HG03575 (cell line): ENCODE measurements around the gene PLSCR4.
"Not testable (repeated sequence)": the region's sequence is repeated elsewhere in the genome, so short reads cannot be mapped to it uniquely, and the experiment has no call there.

ENCODE experiments used
- ATAC-seq: cut with Tn5 transposase; IDR thresholded peaks from one replicate; pipeline ENCODE4 v1.9.1; 2021; ENCODE audit not compliant: unreplicated experiment, insufficient number of reproducible peaks, low FRiP score; ENCODE audit errors: extremely low read depth

The PLSCR4 gene, protein sequence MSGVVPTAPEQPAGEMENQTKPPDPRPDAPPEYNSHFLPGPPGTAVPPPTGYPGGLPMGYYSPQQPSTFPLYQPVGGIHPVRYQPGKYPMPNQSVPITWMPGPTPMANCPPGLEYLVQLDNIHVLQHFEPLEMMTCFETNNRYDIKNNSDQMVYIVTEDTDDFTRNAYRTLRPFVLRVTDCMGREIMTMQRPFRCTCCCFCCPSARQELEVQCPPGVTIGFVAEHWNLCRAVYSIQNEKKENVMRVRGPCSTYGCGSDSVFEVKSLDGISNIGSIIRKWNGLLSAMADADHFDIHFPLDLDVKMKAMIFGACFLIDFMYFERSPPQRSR

DNA sequence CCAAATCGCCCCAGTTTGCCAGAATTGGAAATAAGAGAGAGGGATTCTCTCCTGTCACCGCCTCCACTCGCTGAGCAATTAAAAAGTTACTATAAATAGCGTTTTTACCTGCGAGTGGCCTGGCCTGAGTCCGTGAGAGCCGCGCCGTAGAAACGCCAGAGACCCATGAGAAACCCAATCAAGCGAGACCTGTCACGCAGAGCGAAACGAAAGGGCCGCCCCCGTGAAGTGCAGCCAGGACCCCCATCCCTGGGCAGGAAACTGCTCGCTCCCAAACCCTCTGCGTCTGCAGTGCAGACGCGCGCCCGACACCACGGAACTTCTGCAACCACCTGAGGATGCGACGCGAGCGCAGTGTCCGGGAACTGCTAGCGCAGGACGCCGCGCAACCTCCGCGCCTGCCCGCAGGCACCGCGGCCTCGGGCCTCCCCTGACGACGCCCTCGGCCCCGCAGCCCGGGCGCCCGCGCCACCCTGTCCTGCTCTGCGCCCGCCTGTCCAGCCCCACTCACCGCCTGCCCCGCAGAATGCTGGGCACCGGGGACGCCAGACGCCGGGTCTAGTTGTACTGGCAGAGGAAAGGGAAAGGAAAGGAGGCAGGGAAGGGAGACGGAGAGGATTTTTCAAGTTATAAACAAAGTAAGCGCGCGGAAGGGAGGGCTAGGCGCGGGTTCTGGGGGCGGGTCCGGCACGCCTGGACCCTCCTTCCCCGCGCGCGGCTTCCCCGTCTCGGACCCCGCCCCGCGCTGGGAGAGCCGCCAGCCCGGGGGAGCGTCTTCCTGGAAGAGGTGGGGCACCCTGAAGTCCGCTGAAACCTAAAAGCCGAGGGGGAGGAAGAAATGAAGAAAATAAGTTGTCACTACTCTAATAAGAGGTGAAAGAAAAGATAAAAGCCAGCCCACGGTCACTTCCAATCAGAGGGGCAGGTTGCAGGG lies at the start of gene PLSCR4:
TSS of gene PLSCR4 (minus strand) at position 657 of the 934 bp plus-strand sequence. CDS start 29,034 bp downstream, outside the sequence.
- ATAC-seq: no peak

DNA sequence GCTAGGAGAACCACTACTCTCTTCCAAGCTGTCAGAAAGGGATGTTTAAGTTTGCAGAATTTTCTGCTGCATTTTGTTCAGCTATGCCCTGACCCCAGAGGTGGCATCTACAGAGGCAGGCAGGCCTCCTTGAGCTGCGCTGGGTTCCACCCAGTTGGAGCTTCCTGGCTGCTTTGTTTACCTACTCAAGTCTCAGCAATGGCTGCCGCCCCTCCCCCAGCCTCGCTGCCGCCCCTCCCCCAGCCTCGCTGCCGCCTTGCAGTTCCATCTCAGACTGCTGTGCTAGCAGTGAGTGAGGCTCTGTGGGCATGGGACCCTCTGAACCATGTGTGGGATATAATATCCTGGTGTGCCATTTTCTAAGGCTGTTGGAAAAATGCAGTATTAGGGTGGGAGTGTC lies 42.5 kb upstream of the PLSCR4 start:
- ATAC-seq: not testable (repeated sequence)

DNA sequence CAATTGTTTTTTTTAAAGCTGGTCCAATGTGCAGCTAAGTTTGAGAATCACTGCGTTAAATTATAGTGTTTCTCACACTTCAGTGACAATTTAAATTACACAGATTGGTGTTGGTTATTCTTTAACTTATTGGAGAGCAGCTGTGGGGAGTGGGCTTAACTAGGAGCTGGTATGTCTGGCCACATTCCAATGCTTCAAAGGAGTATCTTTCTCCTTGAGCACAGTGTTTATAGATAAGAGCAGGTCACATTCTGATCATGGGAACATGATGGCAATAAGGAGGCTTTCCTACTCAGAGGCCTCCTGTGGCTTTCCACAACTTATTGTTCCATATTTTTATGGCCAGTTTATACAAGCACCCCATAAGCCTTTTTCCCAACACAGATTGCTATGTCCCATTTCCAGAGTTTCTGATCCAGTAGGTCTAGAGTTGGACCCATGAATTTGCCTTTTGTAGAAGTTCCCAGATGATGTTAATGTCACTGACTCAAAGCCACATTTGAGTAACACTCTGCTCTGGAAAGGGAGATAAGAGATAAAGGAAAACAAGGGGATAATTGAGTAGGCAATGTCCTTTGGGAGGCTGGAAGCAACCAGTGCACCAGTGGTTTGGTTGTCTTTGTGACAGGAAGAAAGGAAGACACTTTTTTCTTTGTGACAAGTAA lies 33.0 kb upstream of the PLSCR4 start:
- ATAC-seq: no peak

DNA sequence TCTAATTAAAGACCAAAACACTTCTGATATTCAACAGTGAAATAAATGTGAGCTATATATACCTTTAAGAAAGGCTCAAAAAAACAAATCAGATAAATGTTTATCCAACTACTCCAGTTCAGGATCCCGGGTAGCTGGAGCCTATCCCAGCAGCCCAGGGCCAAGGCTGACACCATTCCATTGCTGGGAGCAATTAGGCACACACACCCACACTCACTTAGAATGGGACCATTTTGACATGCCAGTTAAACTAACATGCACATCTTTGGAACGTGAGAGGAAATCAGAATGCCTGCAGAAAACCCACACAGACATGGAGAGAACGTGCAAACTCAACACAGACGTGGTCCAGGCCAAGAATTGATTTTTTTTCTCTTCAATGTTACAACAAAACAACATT lies 30.0 kb upstream of the PLSCR4 start:
- no peak for ATAC-seq

DNA sequence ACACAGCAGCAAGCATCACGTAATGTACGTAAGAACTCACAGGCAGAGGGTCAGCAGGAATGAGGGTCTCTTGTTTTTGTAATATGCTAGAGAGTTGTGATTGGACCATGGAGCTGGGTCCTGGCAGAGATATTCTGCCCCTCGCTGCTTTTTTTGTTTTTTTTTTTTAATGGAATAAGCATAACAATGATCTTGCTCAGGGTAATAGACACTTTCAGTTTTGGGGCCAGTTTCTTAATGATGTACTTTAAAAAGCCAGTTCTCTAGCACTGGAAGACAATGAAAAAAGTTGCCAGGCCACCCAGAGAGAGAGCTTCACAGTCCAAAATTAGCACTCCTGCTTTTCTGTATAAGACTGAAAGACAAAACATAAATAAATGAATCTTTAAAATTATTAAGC lies 29.0 kb upstream of the PLSCR4 start:
- no peak for ATAC-seq

DNA sequence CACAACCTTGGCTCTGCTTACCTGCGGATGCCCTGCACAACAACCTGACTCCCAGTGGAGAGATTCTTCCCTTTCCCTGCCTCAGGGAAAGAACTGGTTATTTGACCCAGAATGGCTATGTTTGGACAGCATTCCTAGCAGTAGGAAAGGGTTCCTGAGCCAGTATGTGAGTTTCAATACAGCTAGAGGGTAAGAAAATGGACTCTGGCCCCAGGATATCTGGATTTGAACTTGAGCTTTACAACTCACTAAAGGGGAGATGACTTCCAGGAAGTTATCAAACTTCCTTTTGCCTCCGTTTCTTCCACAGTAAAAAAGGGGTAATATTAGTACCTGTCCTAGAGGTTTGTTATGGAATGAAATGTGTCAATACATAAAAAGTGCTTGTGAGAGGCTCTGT lies 28.1 kb upstream of the PLSCR4 start:
- ATAC-seq: no peak

DNA sequence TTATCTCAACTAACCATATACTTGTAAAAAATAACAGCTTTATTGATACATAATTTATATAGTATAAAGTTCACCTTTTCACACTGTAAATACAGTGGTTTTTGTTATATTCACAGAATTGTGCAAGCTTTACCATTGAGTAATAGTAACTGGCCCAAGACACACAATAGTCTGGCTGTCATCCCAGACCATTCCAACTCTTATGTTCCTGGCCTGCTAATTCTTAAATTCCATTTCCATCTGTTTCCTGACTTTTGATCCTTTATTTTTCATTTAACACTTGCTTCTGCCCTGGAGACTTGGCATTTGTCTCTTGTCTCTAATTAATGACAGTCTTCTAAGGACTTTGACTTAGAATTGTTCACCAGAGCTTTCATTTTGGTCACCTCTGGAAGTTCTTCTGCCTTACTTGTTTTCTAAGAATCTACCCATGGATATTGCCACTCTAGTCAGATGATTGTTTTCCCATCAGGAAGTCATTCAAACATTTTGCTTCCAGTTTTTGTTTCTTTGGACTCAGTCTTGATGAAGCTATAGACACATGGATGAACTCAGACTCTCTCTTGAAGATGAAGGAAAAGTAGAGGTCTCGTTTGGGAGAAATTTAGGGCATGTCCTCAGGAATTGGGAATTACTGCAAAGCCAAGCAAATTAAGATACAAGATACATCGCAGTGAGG lies 27.2 kb upstream of the PLSCR4 start:
- ATAC-seq: no peak

DNA sequence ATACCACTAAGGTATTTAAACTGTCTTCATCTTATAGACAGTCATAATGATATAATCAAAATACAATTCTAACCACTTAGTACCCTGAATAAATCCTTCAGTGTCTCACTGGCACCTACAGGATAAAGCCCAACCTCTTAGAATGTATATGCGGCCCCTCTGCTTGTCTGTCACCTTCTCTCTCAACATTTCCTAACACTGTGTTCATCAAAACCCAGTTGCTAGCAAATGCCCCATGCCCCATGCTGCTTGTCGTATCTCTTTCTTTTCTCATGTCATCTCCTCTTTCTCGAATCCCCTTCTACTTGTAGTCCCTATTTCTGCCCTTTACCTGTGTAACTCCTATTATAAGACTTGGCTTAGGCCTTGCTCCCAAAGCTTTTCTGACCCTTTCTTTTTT lies 24.6 kb upstream of the PLSCR4 start:
- ATAC-seq: no peak

DNA sequence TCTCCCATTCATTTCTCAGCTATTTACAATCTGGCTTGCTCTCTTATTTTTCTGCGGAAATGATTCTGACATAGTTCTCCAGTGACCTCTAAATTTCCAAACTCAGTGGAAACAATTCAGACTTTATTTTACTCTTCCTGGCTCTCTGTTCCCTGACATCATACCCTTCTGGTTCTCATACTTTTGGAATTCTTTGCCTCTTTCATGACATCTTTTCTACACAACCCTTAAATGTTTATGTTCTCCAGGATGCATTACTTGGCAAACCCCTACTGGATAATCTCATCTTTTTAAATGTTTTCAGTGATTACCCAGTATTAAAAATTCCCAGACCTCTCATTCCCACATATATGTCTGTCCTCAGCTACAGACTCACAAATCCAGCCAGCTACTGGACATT lies 23.9 kb upstream of the PLSCR4 start:
- ATAC-seq: no peak

DNA sequence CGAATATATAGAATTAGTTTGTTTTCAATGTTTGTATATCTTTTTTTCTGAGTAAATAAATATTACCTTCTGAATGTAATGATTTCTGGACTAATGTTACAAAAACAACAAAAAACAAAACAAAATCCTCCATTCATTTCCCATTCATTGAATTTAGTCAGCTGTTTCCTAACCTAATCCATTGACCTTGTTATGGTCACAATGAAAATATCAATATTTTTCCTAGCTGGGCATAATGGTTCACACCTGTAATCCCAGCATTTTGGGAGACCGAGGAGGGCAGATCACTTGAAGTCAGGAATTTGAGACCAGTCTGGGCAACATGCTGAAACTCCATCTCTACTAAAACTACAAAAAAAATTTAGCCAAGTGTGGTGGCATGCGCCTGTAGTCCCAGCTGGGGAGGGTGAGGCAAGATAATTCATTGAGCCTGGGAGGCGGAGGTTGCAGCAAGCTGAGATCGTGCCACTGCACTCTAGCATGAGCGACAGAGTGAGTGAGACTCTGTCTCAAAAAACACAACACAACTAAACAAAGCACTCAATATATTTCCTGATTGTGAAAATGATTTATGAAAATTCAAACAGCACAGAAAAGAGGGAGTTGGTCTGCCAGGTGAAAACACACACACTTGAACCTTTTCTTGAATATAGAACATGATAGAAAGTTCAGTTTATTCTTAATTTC lies 23.0 kb upstream of the PLSCR4 start:
- ATAC-seq: no peak

DNA sequence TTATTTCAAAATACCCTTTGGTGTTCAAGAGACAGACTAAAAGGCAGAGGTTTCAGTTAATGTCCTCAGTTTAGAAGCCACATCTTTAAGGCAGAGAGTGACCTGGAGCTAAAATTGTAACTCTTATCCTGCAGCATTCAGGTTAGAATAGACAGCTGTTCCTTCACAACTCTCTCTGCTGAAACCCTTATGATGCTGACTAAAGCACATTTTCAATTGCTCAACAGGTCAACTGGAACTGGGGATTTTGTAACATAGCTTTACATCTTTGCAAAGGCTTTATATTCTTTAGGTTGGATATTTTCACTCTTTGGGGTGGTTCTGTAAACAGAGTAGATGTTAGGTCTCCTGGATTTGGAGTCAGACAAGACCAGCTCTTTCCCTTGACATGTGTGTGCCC lies 20.3 kb upstream of the PLSCR4 start:
- no peak for ATAC-seq

DNA sequence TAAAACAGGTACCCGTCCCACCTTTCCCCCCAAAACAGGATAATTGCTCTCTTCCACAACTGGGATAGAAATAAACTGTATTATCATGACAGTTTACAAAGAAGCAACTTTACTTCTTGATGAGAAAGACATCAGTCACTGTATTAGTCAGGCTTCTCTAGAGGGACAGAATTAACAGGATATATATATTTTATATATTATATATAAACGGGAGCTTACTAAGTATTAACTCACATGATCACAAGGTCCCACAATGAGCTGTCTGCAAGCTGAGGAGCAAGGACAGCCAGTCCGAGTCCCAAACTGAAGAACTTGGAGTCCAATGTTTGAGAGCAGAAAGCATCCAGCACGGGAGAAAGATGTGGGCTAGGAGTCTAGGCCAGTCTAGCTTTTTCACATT lies 18.4 kb upstream of the PLSCR4 start:
- no peak for ATAC-seq

DNA sequence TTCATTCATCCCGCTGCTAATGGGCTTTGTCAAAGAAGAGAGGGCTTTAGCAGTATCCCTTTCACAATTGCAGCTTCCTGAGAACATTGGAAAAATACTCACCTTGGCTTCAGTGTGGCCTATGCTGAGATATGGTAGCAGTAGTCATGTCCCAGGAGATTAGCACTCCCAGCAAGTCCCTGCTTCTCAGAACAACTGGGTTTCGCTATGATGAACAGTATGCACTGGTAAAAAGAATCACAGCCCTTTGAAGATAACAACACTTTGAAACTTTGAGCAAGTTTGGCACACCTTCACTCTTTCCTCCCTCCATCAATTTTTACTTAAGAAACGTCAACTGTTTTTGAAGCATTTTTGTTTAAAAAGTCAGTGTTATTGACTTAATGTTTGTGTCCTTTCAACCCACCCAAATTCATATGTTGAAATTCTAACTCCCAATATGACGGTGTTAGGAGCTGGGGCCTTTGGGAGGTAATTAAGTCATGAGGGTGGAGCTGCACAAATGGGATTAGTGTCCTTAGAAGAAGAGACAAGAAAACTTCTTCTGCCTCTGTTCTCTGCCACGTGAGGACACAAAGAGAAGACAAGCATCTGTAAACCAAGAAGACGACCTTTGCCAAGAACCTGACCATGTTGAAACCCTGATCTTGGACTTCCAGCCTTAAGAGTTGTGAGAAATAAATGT lies 17.8 kb upstream of the PLSCR4 start:
- no peak for ATAC-seq

DNA sequence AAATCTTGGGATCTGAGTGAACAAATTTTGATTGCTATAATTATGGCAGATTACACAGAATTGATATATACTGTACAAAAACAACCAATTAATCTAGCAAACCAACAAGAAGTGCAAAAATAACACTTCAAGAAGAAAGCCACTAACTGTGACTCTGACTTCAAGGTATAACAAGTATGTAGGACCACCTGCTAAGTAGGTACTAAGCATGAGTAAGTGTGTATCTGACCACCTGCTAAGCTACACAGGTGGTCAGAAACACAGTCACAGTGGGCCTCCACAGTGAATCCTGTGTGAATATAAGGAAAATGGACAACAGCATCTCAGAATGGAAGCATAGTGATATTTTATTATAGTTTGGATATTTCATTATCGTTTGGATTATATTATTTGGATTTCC lies 14.8 kb upstream of the PLSCR4 start:
- no peak for ATAC-seq

DNA sequence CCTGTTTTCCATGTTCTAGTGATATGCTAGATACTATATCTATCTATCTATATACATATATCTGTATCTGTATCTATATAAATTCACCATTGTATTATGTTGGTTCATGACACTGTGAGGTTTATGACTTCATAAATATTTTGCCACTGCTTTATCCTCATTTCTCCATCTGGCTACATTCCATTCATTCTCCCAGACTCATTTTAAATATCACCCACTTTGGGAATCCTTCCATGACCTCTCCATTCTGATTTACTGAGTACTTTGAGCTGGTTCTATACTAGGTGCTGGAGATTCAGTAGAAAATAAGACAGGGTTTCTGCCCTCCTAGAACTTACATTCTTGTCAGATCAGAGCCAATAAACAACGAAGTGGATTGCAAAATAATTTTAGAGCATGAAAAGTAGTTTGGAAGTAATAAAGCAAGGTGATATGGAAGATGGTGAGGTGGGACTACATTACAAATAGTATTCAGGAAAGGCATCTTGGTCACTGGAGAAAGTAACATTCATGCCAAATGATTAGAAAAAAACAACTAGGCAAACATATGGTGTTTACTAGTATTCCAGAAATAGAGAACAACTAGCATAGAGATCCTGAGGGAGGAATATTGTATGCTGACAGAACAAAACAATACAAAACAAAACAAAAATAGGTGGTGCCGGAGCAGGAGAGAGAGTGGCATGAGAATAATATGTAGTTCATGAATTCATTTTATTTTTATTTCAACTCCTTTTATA lies 11.6 kb upstream of the PLSCR4 start:
- no peak for ATAC-seq

DNA sequence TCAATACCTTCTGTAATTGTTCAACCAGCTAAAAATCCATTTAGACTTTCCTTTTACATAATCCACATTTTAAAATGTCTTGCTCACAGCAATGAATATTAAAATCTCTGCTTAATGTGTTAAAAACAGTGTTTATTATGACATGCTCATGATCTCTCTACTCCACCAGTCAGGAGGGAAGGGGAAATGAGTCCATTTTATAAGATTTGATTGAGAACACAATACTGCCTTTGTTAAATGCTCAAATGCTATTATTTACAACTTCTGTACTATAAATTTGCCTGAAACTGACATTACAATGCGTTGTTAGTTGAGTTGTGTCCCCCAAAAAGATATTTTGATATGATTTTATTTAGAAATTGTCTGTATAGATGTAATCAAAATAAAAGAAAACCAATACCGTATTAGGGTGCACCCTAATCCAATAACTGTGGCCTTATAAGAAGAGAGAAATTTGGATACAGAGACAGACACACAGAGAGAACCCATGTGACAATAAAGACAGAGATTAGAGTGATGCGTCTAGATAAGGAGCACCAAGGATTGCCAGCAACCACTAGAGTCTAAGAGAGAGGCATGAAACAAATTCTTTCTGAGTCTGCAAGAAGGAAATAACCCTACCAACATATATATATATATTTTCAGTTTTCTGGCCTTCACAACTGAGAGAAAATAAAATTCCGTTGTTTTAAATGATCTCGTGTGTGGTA lies 9.1 kb upstream of the PLSCR4 start:
- ATAC-seq: no peak
